HG02678 (cell line): ENCODE measurements around the gene KIF5B.
"Not testable (repeated sequence)": the region's sequence is repeated elsewhere in the genome, so short reads cannot be mapped to it uniquely, and the experiment has no call there.

Source experiments
- ATAC-seq: cut with Tn5 transposase; IDR thresholded peaks from one replicate; pipeline ENCODE4 v1.9.1; 2021; ENCODE audit warnings: mild to moderate bottlenecking, moderate library complexity; ENCODE audit not compliant: unreplicated experiment

The KIF5B gene

GRCh38 chr10:32056136-32057035 is at the start of gene KIF5B:
KIF5B (minus strand) TSS chr10:32056425; CDS start chr10:32055973, 452 bp downstream.
- ATAC-seq: peak; percentile 90

GRCh38 chr10:32105782-32106382 is 49.7 kb upstream of the KIF5B start:
- no peak for ATAC-seq

DNA sequence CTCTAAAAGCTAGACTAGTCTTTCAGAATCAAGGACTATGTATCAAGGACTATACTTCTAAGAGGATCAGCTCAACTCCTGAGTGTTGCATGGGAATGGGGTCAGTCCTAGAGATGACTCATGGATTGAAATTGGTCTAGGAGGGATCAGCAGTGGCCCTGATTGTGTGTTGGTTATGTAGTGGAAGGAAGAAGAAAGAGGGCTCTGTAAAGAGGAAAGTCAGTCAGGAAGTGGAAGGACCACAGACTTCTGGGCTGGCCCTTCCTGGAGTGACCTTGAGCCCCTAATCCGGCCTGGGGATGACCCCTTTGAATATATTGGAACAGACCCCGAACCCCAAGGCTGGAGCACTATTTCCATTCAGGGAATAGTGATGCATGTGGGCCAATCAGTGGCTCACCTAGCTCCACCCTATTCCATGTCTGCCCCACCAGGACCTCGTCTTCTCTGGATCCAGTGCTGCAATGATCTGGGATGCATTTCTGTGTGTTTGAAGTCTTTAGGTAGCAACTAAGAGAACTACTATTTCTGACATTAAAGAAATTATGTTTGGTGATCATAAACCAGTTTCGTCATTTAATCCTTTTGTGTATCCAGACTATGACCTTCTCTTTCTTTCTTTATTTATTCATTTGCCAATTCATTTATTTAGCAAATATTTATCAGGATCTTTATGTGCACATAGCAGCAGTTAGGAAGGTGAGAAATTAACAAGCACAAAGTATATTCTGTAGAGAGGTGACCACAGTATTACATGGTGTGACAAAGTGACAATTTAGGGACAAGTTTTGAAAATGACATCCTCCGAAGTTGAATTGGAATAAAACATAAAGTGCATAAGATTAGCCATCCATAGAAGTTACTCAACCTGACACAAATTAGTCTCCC is 48.6 kb upstream of the KIF5B start:
- no peak for ATAC-seq

- ATAC-seq: no peak
These were observed 48.0 kb upstream of the KIF5B start for GRCh38 chr10:32104181-32104580.

- no peak for ATAC-seq
These were observed 47.5 kb upstream of the KIF5B start for GRCh38 chr10:32103721-32104120.

DNA sequence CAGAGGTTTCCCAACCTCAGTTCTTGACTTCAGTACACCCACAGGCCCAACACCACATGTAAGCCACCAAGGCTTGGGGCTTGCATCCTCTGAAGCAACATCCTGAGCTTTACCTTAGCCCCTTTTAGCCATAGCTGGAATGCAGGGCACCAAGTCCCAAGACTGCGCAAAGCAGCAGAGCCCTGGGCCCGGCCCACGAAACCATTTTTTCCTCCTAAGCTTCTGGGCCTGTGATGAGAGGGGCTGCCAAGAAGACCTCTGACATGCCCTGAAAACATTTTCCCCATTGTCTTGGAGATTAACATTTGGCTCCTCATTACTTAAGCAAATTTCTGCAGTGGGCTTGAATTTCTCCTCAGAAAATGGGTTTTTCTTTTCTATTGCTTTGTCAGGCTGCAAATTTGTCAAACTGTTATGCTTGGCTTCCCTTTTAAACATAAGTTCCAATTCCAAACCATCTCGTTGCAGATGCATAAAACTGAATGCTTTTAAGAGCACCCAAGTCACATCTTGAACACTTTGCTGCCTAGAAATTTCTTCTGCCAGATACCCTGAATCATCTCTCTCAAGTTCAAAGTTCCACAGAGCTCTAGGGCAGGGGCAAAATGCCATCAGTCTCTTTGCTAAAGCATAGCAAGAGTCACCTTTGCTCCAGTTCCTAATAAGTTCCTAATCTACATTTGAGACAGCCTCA is 42.5 kb upstream of the KIF5B start:
- not testable (repeated sequence) for ATAC-seq

GRCh38 chr10:32095116-32095733 is 39.0 kb upstream of the KIF5B start:
- no peak for ATAC-seq

- ATAC-seq: no peak
These were observed 37.4 kb upstream of the KIF5B start for GRCh38 chr10:32093650-32094049.

DNA sequence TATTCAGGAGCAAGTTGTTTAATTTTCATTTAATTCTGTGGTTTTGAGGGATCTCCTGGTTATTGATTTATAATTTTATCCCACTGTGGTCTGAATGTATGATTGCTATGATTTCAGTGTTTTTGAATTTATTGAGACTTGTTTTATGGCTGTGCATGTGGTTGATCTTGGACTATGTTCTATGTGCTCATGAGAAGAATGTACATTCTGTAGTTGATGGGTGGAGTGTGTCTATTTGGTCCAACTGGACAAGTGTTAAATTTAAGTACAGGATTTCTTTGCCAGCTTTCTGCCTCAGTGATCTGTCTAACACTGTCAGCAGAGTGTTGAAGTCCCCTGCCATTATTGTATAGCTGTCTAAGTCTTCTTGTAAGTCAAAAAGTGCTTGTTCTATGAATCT is 34.8 kb upstream of the KIF5B start:
- no peak for ATAC-seq

DNA sequence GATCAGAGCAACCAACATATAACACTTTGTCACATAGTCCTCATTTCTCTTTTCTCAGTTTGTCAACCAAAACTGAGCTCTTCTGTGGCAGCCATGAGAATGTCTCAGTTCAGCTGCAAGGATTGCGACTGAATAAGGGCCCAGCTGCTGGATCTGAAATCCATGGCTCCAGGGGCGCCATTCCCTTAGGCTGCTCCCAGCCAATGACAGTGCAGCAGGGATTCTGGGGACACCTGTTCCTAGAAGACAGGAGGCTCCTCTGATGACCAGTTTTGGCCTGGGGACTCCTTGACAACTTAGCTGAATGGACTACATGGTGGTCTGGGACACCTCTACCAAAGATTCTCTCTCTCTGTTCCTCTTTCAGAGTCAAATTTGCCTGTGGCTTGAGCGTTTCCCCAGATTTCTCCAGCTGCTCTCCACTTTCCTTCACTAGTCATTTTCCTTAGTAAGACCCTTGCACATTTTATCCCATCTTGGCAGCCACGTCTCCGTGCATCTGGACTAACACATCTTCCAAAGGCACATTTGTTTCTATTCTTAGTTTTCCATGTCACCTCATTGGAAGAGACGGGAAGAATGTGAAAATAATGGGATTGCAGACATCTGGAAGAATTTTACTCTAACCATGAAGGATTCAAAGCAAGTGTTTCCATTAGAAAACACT is 28.1 kb upstream of the KIF5B start:
- ATAC-seq: no peak

DNA sequence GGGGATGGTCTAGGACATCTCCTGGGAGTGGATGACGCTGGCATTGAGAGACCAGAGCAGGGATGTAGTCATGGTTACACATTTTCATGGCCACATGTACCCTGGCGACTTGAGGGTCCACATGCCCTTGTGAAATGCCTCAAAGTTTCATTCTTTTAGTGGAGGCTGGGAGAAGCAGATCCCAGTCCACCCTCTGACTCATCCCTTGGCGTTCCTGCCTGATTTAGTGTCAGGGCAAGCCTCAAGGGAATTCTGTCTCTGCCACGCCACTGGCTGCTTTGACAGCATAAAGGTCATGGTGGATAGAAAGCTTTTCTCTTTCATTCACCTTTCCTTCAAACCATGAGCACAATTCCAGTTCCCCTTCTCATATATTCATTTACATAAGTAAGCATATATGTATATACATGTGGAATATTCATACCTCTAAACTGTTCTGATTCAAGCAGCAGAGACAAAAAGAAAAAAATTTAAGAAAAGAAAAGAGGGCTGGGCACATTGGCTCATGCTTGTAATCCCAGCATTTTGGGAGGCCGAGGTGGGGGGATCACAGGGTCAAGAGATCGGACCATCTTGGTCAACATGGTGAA is 21.8 kb upstream of the KIF5B start:
- ATAC-seq: no peak

DNA sequence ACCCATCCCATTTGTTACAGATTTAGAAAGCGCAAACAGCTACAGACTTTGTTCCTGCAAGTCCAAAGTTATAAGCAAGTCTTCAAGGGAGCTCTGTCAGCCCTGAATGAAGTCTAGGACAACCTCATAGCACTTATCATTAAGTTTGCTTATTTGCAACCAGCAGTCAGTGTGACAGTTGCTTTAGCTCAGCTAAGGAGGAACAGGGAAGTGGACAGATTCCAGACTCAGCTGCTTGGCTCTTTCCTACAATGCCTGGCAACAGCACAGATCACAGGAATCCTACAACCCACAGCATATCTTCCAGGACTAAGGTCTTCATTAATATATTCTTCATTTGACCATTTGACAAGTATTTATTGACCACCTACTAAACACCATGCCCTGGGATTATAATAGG is 17.4 kb upstream of the KIF5B start:
- ATAC-seq: no peak

- ATAC-seq: no peak
These were observed 16.9 kb upstream of the KIF5B start for GRCh38 chr10:32073128-32073527.

- no peak for ATAC-seq
These were observed 16.0 kb upstream of the KIF5B start for GRCh38 chr10:32072025-32072800.

- no peak for ATAC-seq
These were observed 14.4 kb upstream of the KIF5B start for GRCh38 chr10:32070645-32071044.

DNA sequence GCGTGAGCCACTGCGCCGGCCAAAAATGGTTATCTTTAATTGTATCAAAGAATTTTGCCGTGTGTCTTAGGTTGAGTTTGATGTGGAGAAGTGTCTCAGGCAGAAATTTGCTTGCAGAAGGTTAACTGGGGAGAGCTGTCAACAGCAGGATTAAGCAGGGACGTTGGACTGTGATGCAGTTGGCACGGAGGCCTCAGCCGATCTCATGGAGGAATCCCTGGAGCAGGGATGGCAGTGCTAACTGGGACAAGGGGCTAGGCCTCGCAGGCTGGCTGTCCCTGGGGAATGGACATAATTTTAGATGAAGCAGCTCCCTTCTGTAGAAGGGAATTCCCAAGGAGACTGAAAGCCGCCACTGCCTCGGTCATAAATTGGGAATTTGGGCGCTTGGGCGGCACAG is 12.3 kb upstream of the KIF5B start:
- ATAC-seq: no peak

- ATAC-seq: not testable (repeated sequence)
These were observed 11.7 kb upstream of the KIF5B start for GRCh38 chr10:32067931-32068330.

DNA sequence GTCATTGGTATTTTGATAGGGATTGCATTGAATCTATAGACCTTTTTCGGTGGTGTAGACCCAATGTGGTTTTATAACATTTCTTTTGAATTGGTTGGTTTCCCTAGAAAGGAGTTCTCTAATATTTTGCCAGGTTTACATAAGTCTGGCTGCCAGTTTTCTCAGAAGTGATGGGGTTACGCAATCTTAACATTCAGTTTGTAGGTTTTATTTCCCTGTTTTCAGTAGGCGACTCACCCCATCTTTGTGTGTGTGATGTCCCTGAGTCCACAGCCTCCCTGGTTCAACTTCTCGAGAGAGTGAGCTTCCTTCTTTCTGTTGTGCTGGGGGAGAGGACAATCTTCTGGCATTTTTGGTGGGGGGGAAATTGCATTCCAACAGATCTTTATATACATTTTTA is 9.6 kb upstream of the KIF5B start:
- ATAC-seq: no peak

DNA sequence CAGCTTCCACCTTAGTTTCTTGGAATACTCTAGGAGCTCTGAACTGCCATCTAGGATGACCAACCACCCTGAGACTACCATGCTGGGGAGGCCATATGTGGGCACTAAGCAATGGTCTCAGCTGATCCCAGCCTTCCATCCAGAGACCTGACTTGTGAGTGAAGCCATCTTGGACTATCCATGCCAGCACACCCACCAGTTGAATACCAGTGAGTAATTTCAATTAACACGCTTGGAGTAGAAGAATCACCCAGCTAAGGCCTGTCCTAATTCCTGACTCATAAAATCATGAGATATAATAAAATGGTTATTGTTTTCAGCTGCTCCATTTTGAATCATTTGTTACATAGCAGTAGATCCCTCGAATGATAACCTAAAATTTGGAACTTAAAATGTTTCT is 5.2 kb upstream of the KIF5B start:
- ATAC-seq: no peak
